ENCODE results near the gene ANXA10. TPM values are rescaled to one million over a fixed set of nuclear protein-coding genes. Genes with fewer than 3 reads are reported as not detected.

Gene ANXA10
- total RNA-seq, 2 donors from 2014 or later, result not detected

GRCh38 chr4:168082379-168082778 is 10.0 kb upstream of the ANXA10 start:
- TF ChIP-seq CTCF (IDR thresholded peaks at IDR 0.05), result no peak
- H3K36me3 ChIP-seq, result no peaks in the 10 kb centered on the region
- H3K27ac ChIP-seq, result no peak overlapping the region
- no peak overlapping the region for H3K4me3 ChIP-seq
- H3K4me1 ChIP-seq, result no peaks in the 10 kb centered on the region
- no peaks in the 10 kb centered on the region for H3K27me3 ChIP-seq
- DNase-seq (ENCODE audit: low spot score), result no peak
- H3K9me3 ChIP-seq, result peaks cover 0 to 5% of the 10 kb centered on the region in 2 donors

- Histone ChIP-seq H3K27me3 (no peaks in the 10 kb centered on the region), H3K36me3 (no peaks in the 10 kb centered on the region), H3K27ac (no peak overlapping the region), H3K9me3 (no peaks in the 10 kb centered on the region), H3K4me3 (no peak overlapping the region), H3K4me1 (no peaks in the 10 kb centered on the region)
- DNase-seq (ENCODE audit: low spot score), result no peak
- no peak for TF ChIP-seq CTCF (IDR thresholded peaks at IDR 0.05)
Observed at GRCh38 chr4:168095776-168096406, 3.6 kb downstream of the ANXA10 start.

GRCh38 chr4:168096407-168096784 is 4.1 kb downstream of the ANXA10 start:
- H3K27me3 ChIP-seq, result no peaks in the 10 kb centered on the region
- no peaks in the 10 kb centered on the region for H3K4me1 ChIP-seq
- no peak overlapping the region for H3K27ac ChIP-seq
- no peak for TF ChIP-seq CTCF (IDR thresholded peaks at IDR 0.05)
- DNase-seq (ENCODE audit: low spot score), result no peak
- no peaks in the 10 kb centered on the region for H3K36me3 ChIP-seq
- H3K9me3 ChIP-seq, result no peaks in the 10 kb centered on the region
- H3K4me3 ChIP-seq, result no peak overlapping the region

GRCh38 chr4:168097161-168097560 is 4.8 kb downstream of the ANXA10 start:
- no peaks in the 10 kb centered on the region for H3K9me3 ChIP-seq
- H3K27ac ChIP-seq, result no peak overlapping the region
- no peaks in the 10 kb centered on the region for H3K36me3 ChIP-seq
- H3K4me3 ChIP-seq, result no peak overlapping the region
- H3K4me1 ChIP-seq, result no peaks in the 10 kb centered on the region
- no peak for TF ChIP-seq CTCF (IDR thresholded peaks at IDR 0.05)
- H3K27me3 ChIP-seq, result no peaks in the 10 kb centered on the region
- DNase-seq (ENCODE audit: low spot score), result no peak

- no peaks in the 10 kb centered on the region for H3K9me3 ChIP-seq
- no peak overlapping the region for H3K4me3 ChIP-seq
- no peaks in the 10 kb centered on the region for H3K36me3 ChIP-seq
- no peaks in the 10 kb centered on the region for H3K27me3 ChIP-seq
- H3K4me1 ChIP-seq, result no peaks in the 10 kb centered on the region
- TF ChIP-seq CTCF (IDR thresholded peaks at IDR 0.05), result no peak
- DNase-seq (ENCODE audit: low spot score), result no peak
- H3K27ac ChIP-seq, result no peak overlapping the region
Observed at GRCh38 chr4:168098248-168098717, 5.9 kb downstream of the ANXA10 start.

- no peak for TF ChIP-seq CTCF (IDR thresholded peaks at IDR 0.05)
- H3K4me3 ChIP-seq, result no peak overlapping the region
- DNase-seq (ENCODE audit: low spot score), result no peak
- no peak overlapping the region for H3K27ac ChIP-seq
- H3K4me1 ChIP-seq, result no peaks in the 10 kb centered on the region
- no peaks in the 10 kb centered on the region for H3K9me3 ChIP-seq
- H3K36me3 ChIP-seq, result no peaks in the 10 kb centered on the region
- H3K27me3 ChIP-seq, result no peaks in the 10 kb centered on the region
Observed at GRCh38 chr4:168099195-168099594, 6.9 kb downstream of the ANXA10 start.
